Calu3 (cell line): ENCODE data around the gene CNTNAP2. TPM values are rescaled to one million over a fixed set of nuclear protein-coding genes. Genes with fewer than 3 reads are reported as not detected.

Experiments used
- BruUV-seq: library from RNA; stranded (reverse); fragments of 400-500 nt; replicated peaks from 2 replicates; lab custom pipeline; 2021; lab: Mats Ljungman, UMichigan
- CTCF ChIA-PET: fragments of 300-600 bp; sonication (Branson Sonifier 250); formaldehyde crosslinking; loops from one replicate; lab custom pipeline; 2022; ENCODE audit warnings: antibody characterized with exemption; lab: Charles Lee
- DNase-seq: peaks from one replicate; pipeline ENCODE4 v3.0.0; 2022
- H3K27ac Mint-ChIP-seq: one replicate; pipeline ENCODE4 v1.8.0; 2022; ENCODE audit warnings: mixed read lengths; ENCODE audit not compliant: unreplicated experiment
- H3K27me3 Mint-ChIP-seq: one replicate; pipeline ENCODE4 v1.8.0; 2022; ENCODE audit warnings: mixed read lengths; ENCODE audit not compliant: unreplicated experiment
- H3K36me3 Mint-ChIP-seq: one replicate; pipeline ENCODE4 v1.8.0; 2022; ENCODE audit warnings: mild to moderate bottlenecking, moderate library complexity, mixed read lengths; ENCODE audit not compliant: insufficient read depth, unreplicated experiment
- H3K4me1 Mint-ChIP-seq: one replicate; pipeline ENCODE4 v1.8.0; 2022; ENCODE audit warnings: mild to moderate bottlenecking, low read depth, mixed read lengths; ENCODE audit not compliant: unreplicated experiment
- H3K4me3 Mint-ChIP-seq: one replicate; pipeline ENCODE4 v1.8.0; 2022; ENCODE audit warnings: mild to moderate bottlenecking, low read depth, moderate library complexity, mixed read lengths; ENCODE audit not compliant: unreplicated experiment
- H3K9me3 Mint-ChIP-seq: one replicate; pipeline ENCODE4 v1.8.0; 2022; ENCODE audit warnings: low read depth, mixed read lengths; ENCODE audit not compliant: unreplicated experiment
- CTCF ChIP-seq: fragments of 200-600 bp; IDR thresholded peaks from one replicate; pipeline ENCODE4 v1.8.0; 2022; ENCODE audit warnings: antibody characterized with exemption; ENCODE audit not compliant: unreplicated experiment
- intact Hi-C: fragments of 100-400 bp; cut with micrococcal nuclease; formaldehyde crosslinking; loops from one replicate; pipeline ENCODE4 v1.10.0; 2022; ENCODE audit not compliant: unreplicated experiment
- total RNA-seq: library from RNA; stranded (reverse); gene quantifications from 2 replicates; pipeline ENCODE4 v1.2.3, GENCODE V29; 2022

Gene CNTNAP2
- total RNA-seq, 1 experiment from 2014 or later, result 1.1 TPM

- Mint-ChIP-seq H3K9me3 (no peaks in the 10 kb centered on the region), H3K27me3 (peaks cover 14% of the 10 kb centered on the region), H3K27ac (no peak overlapping the region), H3K36me3 (no peaks in the 10 kb centered on the region), H3K4me1 (no peaks in the 10 kb centered on the region), H3K4me3 (no peak overlapping the region)
- no peak for TF ChIP-seq CTCF
- DNase-seq, result peak; percentile 29
- intact Hi-C loops, result loop anchor here (1.0 to 5.0 kb wide), 2 partner anchors 51 to 199 kb away; no protein-coding TSS in a partner anchor
- no TSS peak for BruUV-seq
- CTCF ChIA-PET, result no interaction called here
These were observed 2169.5 kb downstream of the CNTNAP2 start for GRCh38 chr7:148286150-148286549.

GRCh38 chr7:148287538-148287937 lies 2170.9 kb downstream of the CNTNAP2 start:
- H3K36me3 Mint-ChIP-seq, result no peaks in the 10 kb centered on the region
- no peak for DNase-seq
- intact Hi-C loops, result loop anchor here (5.0 kb wide), 1 partner anchor 50 kb away; no protein-coding TSS in a partner anchor
- CTCF ChIA-PET, result no interaction called here
- H3K9me3 Mint-ChIP-seq, result no peaks in the 10 kb centered on the region
- H3K4me1 Mint-ChIP-seq, result no peaks in the 10 kb centered on the region
- no peak overlapping the region for H3K27ac Mint-ChIP-seq
- TF ChIP-seq CTCF, result no peak
- BruUV-seq, result no TSS peak
- H3K4me3 Mint-ChIP-seq, result no peak overlapping the region
- H3K27me3 Mint-ChIP-seq, result peaks cover 22% of the 10 kb centered on the region

DNA sequence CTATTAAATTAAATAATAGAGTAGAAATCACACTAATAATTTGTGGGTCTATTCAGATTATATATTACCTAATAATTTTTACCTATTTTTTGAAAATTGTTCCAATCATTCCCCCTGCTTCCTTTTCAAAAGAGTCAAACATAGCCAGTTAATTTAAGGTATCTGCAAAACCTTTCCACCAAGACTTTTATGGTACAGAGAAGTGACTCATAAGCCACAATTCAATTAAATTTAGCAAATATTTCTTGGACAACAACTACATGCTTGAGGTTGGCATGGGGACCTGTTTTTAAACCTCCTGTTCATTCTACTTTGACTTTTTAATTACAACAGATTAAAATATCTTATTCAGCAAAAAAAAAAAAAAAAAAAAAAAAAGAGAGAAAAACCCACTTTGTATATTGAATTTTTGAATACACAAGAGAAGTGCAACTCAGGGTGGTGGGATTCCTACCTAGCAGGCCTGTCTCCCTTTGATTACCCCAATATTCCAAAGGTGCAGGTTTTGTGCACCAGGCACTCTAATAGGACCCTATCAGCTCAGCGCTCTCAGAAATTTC lies 2172.1 kb downstream of the CNTNAP2 start:
- TF ChIP-seq CTCF, result no peak
- intact Hi-C loops, result loop anchor here (5.0 kb wide), 1 partner anchor 49 kb away; no protein-coding TSS in a partner anchor
- DNase-seq, result no peak
- no peaks in the 10 kb centered on the region for H3K9me3 Mint-ChIP-seq
- no peak overlapping the region for H3K4me3 Mint-ChIP-seq
- no peaks in the 10 kb centered on the region for H3K4me1 Mint-ChIP-seq
- BruUV-seq, result no TSS peak
- CTCF ChIA-PET, result interaction anchor here (0.7 kb wide), 1 partner anchor 84 kb away, joined by 3 read pairs; no protein-coding TSS in a partner anchor
- H3K36me3 Mint-ChIP-seq, result no peaks in the 10 kb centered on the region
- H3K27ac Mint-ChIP-seq, result no peak overlapping the region
- peaks cover 30% of the 10 kb centered on the region for H3K27me3 Mint-ChIP-seq

DNA sequence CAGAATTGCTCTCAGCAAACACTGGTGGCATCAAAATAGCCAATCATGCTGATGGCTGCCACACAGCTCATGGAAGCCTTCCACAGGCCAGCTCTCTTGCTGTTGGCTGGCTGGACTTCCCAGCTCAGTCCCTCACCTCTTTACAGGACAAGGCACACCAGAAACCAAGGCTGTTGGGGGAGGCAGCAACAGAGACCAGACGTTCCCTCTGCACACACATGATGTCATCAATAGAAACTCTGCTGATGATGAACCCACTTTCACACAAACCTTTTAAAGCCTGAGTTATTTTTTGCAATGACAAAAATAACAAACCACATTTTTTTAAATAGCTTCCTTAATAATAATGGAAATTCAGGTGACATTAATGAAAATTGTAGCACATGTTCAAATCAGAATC lies 2173.0 kb downstream of the CNTNAP2 start:
- intact Hi-C loops, result loop anchor here (5.0 kb wide), 1 partner anchor 48 kb away; no protein-coding TSS in a partner anchor
- CTCF ChIA-PET, result interaction anchor here (0.5 kb wide), 1 partner anchor 115 kb away, joined by 3 read pairs; no protein-coding TSS in a partner anchor
- Mint-ChIP-seq H3K4me1 (no peaks in the 10 kb centered on the region), H3K4me3 (no peak overlapping the region), H3K27ac (no peak overlapping the region), H3K36me3 (no peaks in the 10 kb centered on the region), H3K9me3 (no peaks in the 10 kb centered on the region), H3K27me3 (peaks cover 30% of the 10 kb centered on the region)
- no peak for DNase-seq
- no TSS peak for BruUV-seq
- no peak for TF ChIP-seq CTCF
